ENCODE measurements around the gene CACNB3. TPM values are rescaled to one million over a fixed set of nuclear protein-coding genes. Genes with fewer than 3 reads are reported as not detected.

The CACNB3 gene
- total RNA-seq, 4 donors from 2014 or later, result 13.4 to 19.5 (median 14.0) TPM

- H3K27ac ChIP-seq, result peak overlapping the region in 3 of 4 donors; percentile 37 to 80 (median 75)
- 43 to 78% methylated on average over 3 of the region's 3 CpGs for WGBS, 2 donors
These were observed 38.4 kb upstream of the CACNB3 start for GRCh38 chr12:48779869-48780268.

GRCh38 chr12:48780381-48781025 is 37.8 kb upstream of the CACNB3 start:
- no peak for DNase-seq
- 55% methylated on average over 6 to 10 of the region's 11 CpGs for WGBS, 2 donors
- H3K36me3 ChIP-seq, result peaks cover 0 to 41% (median 11%) of the 10 kb centered on the region in 3 donors
- TF ChIP-seq POLR2A (IDR thresholded peaks at IDR 0.05) (no peak), CTCF (IDR thresholded peaks at IDR 0.05) (no peak)
- H3K4me1 ChIP-seq, result peaks cover 23 to 52% (median 29%) of the 10 kb centered on the region in 3 donors
- no peak overlapping the region for H3K4me3 ChIP-seq
- H3K27me3 ChIP-seq, result no peaks in the 10 kb centered on the region
- intact Hi-C loops (cut with DNase I), result no loop called here
- no peaks in the 10 kb centered on the region for H3K9me3 ChIP-seq
- H3K27ac ChIP-seq, result peak overlapping the region; percentile 15 to 80 (median 56)

More at GRCh38 chr12:48779869-48780268, 38.4 kb upstream of the CACNB3 start:
- TF ChIP-seq POLR2A (IDR thresholded peaks at IDR 0.05), result no peak
- TF ChIP-seq CTCF (IDR thresholded peaks at IDR 0.05), result no peak
- Histone ChIP-seq H3K4me3 (no peak overlapping the region), H3K4me1 (peaks cover 23 to 50% (median 29%) of the 10 kb centered on the region in 3 donors), H3K27me3 (no peaks in the 10 kb centered on the region), H3K9me3 (no peaks in the 10 kb centered on the region), H3K36me3 (peaks cover 0 to 47% (median 15%) of the 10 kb centered on the region in 3 donors)
- DNase-seq, result no peak
- intact Hi-C loops (cut with DNase I), result no loop called here

DNA sequence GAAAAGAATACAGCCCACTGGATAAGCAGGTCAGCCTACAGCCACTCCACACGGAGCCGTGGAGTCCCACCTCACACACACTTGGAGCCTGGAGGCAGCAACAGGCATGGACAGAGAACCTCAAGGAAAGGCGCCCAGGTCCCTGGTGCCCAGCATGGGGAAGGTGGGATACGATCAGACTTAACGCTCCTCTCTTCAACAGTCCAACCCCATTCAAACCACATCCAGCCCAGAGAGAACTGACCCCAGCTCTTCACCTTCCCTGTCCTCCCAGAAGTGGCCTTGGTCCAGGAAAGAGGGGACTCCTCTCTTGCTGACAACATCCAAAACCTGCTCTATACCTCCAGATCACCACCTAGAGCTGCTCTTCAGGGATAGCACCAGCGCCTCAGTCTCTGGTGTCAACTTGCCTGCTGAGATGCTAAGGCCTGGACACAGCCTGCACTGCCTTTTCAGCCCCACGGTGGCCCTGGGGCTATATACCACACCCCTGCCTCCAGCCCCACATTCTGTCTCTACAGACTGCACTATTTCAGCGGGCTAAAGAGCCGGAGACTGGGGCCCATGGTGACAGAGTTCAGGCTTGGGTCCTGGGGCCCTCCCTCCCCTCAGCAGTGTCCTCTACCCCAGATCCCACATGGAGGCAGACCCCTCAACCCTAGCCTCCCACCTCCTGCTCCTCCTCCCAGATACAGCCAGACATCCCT is 36.4 kb upstream of the CACNB3 start:
- DNase-seq, result no peak
- Histone ChIP-seq H3K27me3 (no peaks in the 10 kb centered on the region), H3K27ac (peak overlapping the region; percentile 34 to 80 (median 68)), H3K36me3 (peaks cover 0 to 27% (median 9%) of the 10 kb centered on the region in 3 donors), H3K4me3 (no peak overlapping the region), H3K4me1 (peaks cover 27 to 64% (median 34%) of the 10 kb centered on the region in 3 donors), H3K9me3 (no peaks in the 10 kb centered on the region)
- intact Hi-C loops (cut with DNase I), result no loop called here
- no peak for TF ChIP-seq POLR2A (IDR thresholded peaks at IDR 0.05)
- no peak for TF ChIP-seq CTCF (IDR thresholded peaks at IDR 0.05)
- WGBS, 2 donors, result 64 to 66% methylated on average over 7 of the region's 9 CpGs

GRCh38 chr12:48782457-48783395 is 35.6 kb upstream of the CACNB3 start:
- peaks cover 0 to 18% (median 9%) of the 10 kb centered on the region in 3 donors for H3K36me3 ChIP-seq
- no peak for DNase-seq
- TF ChIP-seq CTCF (IDR thresholded peaks at IDR 0.05), result no peak
- no peaks in the 10 kb centered on the region for H3K27me3 ChIP-seq
- H3K4me1 ChIP-seq, result peaks cover 33 to 72% (median 42%) of the 10 kb centered on the region in 3 donors
- intact Hi-C loops (cut with DNase I), result no loop called here
- 86 to 90% methylated on average over 7 to 55 of the region's 63 CpGs for WGBS, 2 donors
- no peaks in the 10 kb centered on the region for H3K9me3 ChIP-seq
- no peak overlapping the region for H3K4me3 ChIP-seq
- H3K27ac ChIP-seq, result peak overlapping the region in 1 of 4 donors; percentile 80
